SH-SY5Y (cell line): ENCODE measurements around the gene SLC25A25.

Source experiments
- GATA2 ChIP-seq: IDR thresholded peaks from 2 replicates; pipeline ENCODE4 v1.6.1; 2011; ENCODE audit warnings: mild to moderate bottlenecking, low read depth, low read length
- GATA3 ChIP-seq: IDR thresholded peaks from 2 replicates; pipeline ENCODE4 v1.6.1; 2011; ENCODE audit warnings: low read depth, mild to moderate bottlenecking, low read length, moderate library complexity

- TF ChIP-seq GATA2 (no peak), GATA3 (no peak)
These were observed 60.2 kb downstream of the SLC25A25 start for GRCh38 chr9:128127990-128128835.
